Adrenal gland (tissue), 5 donors: ENCODE results near the gene GAGE12G.
"Not testable (repeated sequence)": the region's sequence is repeated elsewhere in the genome, so short reads cannot be mapped to it uniquely, and the experiment has no call there.

Experiments used
- CTCF ChIP-seq, 6 experiments: fragments of 450-650 bp in 4 of 6; fragments of 200-600 bp in 2 of 6; sonication (generic) in 1 of 6; IDR thresholded peaks; 1 replicate in 5 of 6; 2 replicates in 1 of 6; pipeline versions ENCODE4 v1.5.1 to v1.8.0; 2016 to 2021; ENCODE audit warnings: antibody characterized with exemption in 6 of 6, mild to moderate bottlenecking in 2 of 6, moderate library complexity in 1 of 6
- POLR2A ChIP-seq, 2 donors: fragments of 450-650 bp; IDR thresholded peaks; one replicate each; pipeline ENCODE4 v1.6.1; 2017; ENCODE audit warnings: antibody characterized with exemption in 2 of 2, mild to moderate bottlenecking in 2 of 2, moderate library complexity in 1 of 2
- donor health status: DM: no; HTN: no; CAD: no.

- not testable (repeated sequence) for TF ChIP-seq CTCF, POLR2A (IDR thresholded peaks at IDR 0.05)
Observed at GRCh38 chrX:49590488-49590887, 20.3 kb downstream of the GAGE12G start.
